T-helper 1 cell treated with Interleukin-12 subunit alpha and Interleukin-12 subunit beta and Interleukin-4 antibody, amounts not matched to agents 30 μg/mL and 1 μg/mL, for 36 hours (primary cell): Measurements from ENCODE around the gene RBFOX2.
"Not testable (repeated sequence)": the region's sequence is repeated elsewhere in the genome, so short reads cannot be mapped to it uniquely, and the experiment has no call there.

ENCODE experiments used
- H3K27ac Mint-ChIP-seq: one replicate; pipeline ENCODE4 v1.8.0; 2021; ENCODE audit warnings: mild to moderate bottlenecking, mixed read lengths
- H3K27me3 Mint-ChIP-seq: one replicate; pipeline ENCODE4 v1.8.0; 2021; ENCODE audit warnings: low read depth, mixed read lengths
- H3K36me3 Mint-ChIP-seq: one replicate; pipeline ENCODE4 v1.8.0; 2021; ENCODE audit warnings: low read depth, mixed read lengths
- H3K4me1 Mint-ChIP-seq: one replicate; pipeline ENCODE4 v1.8.0; 2021; ENCODE audit warnings: low read depth, mixed read lengths
- H3K4me3 Mint-ChIP-seq: one replicate; pipeline ENCODE4 v1.8.0; 2021; ENCODE audit warnings: mild to moderate bottlenecking, moderate library complexity, mixed read lengths
- H3K9me3 Mint-ChIP-seq: one replicate; pipeline ENCODE4 v1.8.0; 2021; ENCODE audit warnings: mixed read lengths

The RBFOX2 gene

DNA sequence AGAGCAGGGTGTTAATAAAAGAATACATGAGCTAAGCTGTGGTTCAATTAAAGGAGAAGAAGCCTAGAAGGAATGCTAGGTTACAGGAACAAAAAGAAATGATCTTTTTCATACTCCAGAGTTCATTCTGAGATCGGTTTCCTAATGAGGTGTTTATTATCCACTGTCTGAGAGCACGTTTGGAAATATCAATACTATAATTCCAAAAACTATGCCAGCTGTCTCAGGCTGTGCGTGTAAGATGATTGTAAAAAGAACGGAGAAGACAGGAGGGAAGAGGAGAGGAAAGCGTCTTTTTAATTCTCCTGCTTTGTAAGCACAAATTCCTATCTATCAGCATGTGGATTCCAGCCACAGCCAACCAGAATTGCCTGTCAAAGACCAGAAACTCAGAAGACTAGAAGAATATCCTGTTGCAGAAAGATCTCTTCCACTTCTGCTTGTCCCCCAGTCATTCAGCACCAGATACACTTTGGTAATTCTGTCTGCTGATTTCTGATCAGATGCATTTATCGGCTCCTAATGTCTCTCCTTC is 285.2 kb downstream of the RBFOX2 start:
- no peaks in the 10 kb centered on the region for H3K4me1 Mint-ChIP-seq
- H3K36me3 Mint-ChIP-seq, result no peaks in the 10 kb centered on the region
- H3K27me3 Mint-ChIP-seq, result peaks cover 4% of the 10 kb centered on the region
- no peaks in the 10 kb centered on the region for H3K9me3 Mint-ChIP-seq
- no peak overlapping the region for H3K4me3 Mint-ChIP-seq
- no peak overlapping the region for H3K27ac Mint-ChIP-seq

GRCh38 chr22:35742342-35743100 is 286.1 kb downstream of the RBFOX2 start:
- Mint-ChIP-seq H3K4me3 (no peak overlapping the region), H3K36me3 (no peaks in the 10 kb centered on the region), H3K27ac (no peak overlapping the region), H3K4me1 (no peaks in the 10 kb centered on the region), H3K27me3 (peaks cover 4% of the 10 kb centered on the region), H3K9me3 (no peaks in the 10 kb centered on the region)

DNA sequence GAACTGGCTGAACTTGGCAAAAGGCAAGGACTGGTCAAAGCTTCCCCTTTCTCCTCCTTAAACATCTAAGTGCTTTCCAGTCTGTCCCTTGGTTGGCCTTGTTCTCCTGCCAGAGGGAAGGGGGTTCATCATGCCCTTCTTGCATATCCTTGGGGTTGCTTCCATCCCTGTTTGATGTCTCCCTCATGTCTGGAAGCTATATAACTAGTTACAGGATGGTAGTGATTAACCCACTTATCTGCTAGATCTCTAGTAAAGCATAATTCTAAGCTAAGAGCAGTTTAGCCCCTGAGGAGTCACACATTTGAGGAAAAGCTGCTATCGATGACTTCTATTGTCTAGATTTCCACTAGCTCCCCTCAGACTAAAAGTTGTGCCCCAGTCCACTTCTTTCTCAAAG is 288.0 kb downstream of the RBFOX2 start:
- Mint-ChIP-seq H3K4me1 (no peaks in the 10 kb centered on the region), H3K27me3 (peaks cover 4% of the 10 kb centered on the region), H3K4me3 (no peak overlapping the region)

GRCh38 chr22:35739931-35740380 is 288.7 kb downstream of the RBFOX2 start:
- Mint-ChIP-seq H3K4me3 (no peak overlapping the region), H3K27ac (no peak overlapping the region), H3K36me3 (no peaks in the 10 kb centered on the region), H3K9me3 (no peaks in the 10 kb centered on the region), H3K4me1 (no peaks in the 10 kb centered on the region), H3K27me3 (peaks cover 4% of the 10 kb centered on the region)

More for the DNA sequence above, 288.0 kb downstream of the RBFOX2 start:
- Mint-ChIP-seq H3K36me3 (no peaks in the 10 kb centered on the region), H3K9me3 (no peaks in the 10 kb centered on the region), H3K27ac (no peak overlapping the region)

GRCh38 chr22:35739076-35739930 is 289.3 kb downstream of the RBFOX2 start:
- H3K27ac Mint-ChIP-seq, result no peak overlapping the region
- no peak overlapping the region for H3K4me3 Mint-ChIP-seq
- peaks cover 4% of the 10 kb centered on the region for H3K27me3 Mint-ChIP-seq
- no peaks in the 10 kb centered on the region for H3K4me1 Mint-ChIP-seq
- H3K36me3 Mint-ChIP-seq, result no peaks in the 10 kb centered on the region
- no peaks in the 10 kb centered on the region for H3K9me3 Mint-ChIP-seq

DNA sequence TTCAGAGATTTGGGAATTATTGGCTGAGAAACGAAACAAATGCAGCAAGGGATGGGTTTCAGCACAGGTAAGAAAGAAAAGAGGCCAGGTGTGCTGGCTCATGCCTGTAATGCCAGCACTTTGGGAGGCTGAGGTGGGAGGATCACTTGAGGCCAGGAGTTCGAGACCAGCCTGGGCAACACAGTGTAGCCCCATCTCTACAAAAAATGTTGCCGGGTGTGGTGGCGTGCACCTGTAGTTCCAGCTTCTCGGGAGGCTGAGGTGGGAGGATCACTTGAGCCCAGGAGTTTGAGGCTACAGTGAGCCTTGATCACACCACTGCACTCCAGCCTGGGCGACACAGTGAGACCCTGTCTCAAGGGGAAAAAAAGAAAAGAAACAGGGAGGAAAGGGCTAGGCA is 290.7 kb downstream of the RBFOX2 start:
- not testable (repeated sequence) for H3K4me3 Mint-ChIP-seq, H3K4me1 Mint-ChIP-seq, H3K9me3 Mint-ChIP-seq, H3K27ac Mint-ChIP-seq, H3K27me3 Mint-ChIP-seq, H3K36me3 Mint-ChIP-seq

DNA sequence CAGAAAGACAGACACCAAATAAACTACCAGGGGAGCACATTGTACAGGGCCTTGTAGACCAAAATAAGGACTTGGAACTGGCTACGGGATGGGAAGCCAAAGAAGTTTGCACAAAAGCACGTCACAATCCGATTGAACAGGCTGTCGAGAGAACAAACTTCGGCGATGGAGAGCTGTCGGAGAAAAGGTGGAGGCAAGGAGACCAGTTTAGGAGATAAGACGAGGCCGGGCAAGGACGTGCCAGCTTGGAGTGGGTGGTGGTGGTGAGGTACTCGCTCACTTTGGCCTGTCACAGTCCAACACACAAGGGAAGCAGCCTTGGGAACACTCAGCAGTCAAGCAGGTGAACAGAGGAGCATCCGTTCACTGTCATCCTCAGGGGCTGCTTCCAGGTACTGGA is 291.9 kb downstream of the RBFOX2 start:
- Mint-ChIP-seq H3K36me3 (no peaks in the 10 kb centered on the region), H3K27me3 (no peaks in the 10 kb centered on the region), H3K27ac (no peak overlapping the region)

GRCh38 chr22:35736166-35736565 is 292.5 kb downstream of the RBFOX2 start:
- H3K4me3 Mint-ChIP-seq, result no peak overlapping the region
- no peaks in the 10 kb centered on the region for H3K9me3 Mint-ChIP-seq
- no peaks in the 10 kb centered on the region for H3K4me1 Mint-ChIP-seq
- H3K27ac Mint-ChIP-seq, result no peak overlapping the region
- H3K27me3 Mint-ChIP-seq, result peaks cover 2% of the 10 kb centered on the region
- no peaks in the 10 kb centered on the region for H3K36me3 Mint-ChIP-seq

More for the DNA sequence above, 291.9 kb downstream of the RBFOX2 start:
- Mint-ChIP-seq H3K9me3 (no peaks in the 10 kb centered on the region), H3K4me3 (no peak overlapping the region), H3K4me1 (no peaks in the 10 kb centered on the region)

DNA sequence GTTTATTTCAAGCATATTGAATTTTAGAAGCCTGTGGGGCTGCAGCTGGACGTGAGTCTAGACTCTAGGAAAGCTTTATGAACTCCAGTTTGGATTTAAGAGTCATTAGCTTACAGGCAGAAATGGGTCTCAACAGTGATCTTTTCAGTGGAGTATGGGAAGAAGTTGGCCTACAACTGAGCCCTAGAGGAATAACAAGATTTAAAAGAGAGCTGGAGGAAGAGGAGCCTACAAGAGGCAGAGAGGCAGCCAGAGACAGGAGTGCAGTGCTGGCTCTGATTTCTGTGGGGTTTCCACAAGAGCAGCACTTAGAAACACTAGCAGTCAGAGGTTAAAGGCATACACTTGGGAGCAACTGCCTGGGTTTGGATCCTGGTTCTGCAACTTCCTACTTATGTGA is 293.1 kb downstream of the RBFOX2 start:
- H3K27me3 Mint-ChIP-seq, result peaks cover 4% of the 10 kb centered on the region
- H3K36me3 Mint-ChIP-seq, result no peaks in the 10 kb centered on the region
- no peaks in the 10 kb centered on the region for H3K4me1 Mint-ChIP-seq
- H3K4me3 Mint-ChIP-seq, result no peak overlapping the region
- H3K27ac Mint-ChIP-seq, result no peak overlapping the region
- no peaks in the 10 kb centered on the region for H3K9me3 Mint-ChIP-seq

DNA sequence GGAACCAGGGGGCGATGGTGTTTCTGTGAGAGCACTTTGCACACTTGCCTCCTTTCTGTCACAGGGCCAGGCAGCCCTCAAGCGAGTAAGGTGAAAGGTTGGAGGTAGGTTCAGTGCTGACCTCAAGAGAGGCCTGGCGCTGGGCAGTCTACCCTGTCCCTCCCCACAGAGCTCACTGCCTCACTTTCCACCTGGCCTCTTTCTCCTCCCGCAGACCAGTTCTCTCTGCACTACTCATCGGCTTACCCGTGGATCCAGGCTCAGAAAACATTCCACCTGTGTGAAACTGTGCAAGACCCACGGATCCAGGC is 294.2 kb downstream of the RBFOX2 start:
- Mint-ChIP-seq H3K4me1 (no peaks in the 10 kb centered on the region), H3K9me3 (no peaks in the 10 kb centered on the region), H3K27ac (no peak overlapping the region), H3K4me3 (no peak overlapping the region), H3K36me3 (no peaks in the 10 kb centered on the region), H3K27me3 (peaks cover 7% of the 10 kb centered on the region)

DNA sequence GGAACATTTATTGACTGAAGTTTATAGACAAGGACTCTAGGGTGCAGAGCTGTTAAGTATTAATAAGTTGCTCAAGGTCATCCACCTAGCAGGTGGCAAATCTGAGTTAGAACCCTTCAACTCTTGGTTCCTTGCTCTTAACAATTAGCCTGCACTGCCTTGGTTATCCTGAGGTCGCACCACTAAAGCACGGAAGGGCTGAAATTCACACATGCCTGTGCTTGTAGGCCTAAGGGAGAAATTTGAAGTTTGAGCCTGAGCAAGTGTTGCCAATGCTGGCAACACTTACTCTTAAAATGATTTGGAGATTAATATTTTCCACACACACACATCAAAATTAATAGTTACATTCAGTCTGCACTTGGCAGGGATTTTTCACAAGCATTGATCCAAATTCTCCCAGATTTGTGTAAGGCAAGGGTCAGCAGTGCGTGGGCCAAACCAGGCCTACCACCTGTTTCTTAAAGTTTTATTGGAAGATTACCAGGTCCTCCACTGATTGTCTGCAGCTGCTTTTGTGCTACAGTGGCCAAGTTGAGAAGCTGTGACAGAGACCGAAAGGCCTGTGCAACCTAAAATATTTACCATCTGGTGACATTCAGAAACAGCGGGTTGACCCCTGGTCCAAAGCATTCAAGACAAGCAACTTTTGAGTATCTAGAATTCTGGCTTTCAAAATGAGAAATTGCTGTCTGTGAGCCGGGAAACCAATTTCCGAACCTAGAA is 294.7 kb downstream of the RBFOX2 start:
- Mint-ChIP-seq H3K9me3 (no peaks in the 10 kb centered on the region), H3K36me3 (no peaks in the 10 kb centered on the region), H3K4me1 (no peaks in the 10 kb centered on the region), H3K27ac (no peak overlapping the region), H3K4me3 (no peak overlapping the region), H3K27me3 (peaks cover 7% of the 10 kb centered on the region)

DNA sequence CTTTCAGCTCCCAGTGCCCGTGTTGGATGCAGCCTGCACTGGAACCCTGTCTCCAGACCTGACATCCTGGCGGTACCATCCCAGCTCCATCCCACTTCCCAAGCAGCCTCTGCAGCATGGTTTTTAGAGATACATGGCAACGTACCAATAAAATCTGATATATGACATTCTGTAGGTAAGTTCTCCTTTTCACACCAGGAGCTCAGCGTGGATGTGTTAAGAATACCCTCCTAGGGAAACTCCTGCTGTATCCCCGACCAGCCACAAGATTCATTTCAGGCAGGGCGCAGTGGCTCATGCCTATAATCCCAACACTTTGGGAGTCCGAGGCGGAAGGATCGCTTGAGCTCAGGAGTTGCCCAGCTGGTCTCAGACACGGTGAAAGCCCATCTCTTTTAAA is 295.6 kb downstream of the RBFOX2 start:
- no peaks in the 10 kb centered on the region for H3K4me1 Mint-ChIP-seq
- no peak overlapping the region for H3K4me3 Mint-ChIP-seq
- peaks cover 7% of the 10 kb centered on the region for H3K27me3 Mint-ChIP-seq
- H3K9me3 Mint-ChIP-seq, result no peaks in the 10 kb centered on the region
- H3K36me3 Mint-ChIP-seq, result no peaks in the 10 kb centered on the region
- no peak overlapping the region for H3K27ac Mint-ChIP-seq

- H3K27me3 Mint-ChIP-seq, result peaks cover 7% of the 10 kb centered on the region
- H3K4me3 Mint-ChIP-seq, result no peak overlapping the region
- no peaks in the 10 kb centered on the region for H3K9me3 Mint-ChIP-seq
- H3K4me1 Mint-ChIP-seq, result no peaks in the 10 kb centered on the region
- H3K27ac Mint-ChIP-seq, result no peak overlapping the region
- H3K36me3 Mint-ChIP-seq, result no peaks in the 10 kb centered on the region
Measured at GRCh38 chr22:35732116-35732515, 296.5 kb downstream of the RBFOX2 start.

DNA sequence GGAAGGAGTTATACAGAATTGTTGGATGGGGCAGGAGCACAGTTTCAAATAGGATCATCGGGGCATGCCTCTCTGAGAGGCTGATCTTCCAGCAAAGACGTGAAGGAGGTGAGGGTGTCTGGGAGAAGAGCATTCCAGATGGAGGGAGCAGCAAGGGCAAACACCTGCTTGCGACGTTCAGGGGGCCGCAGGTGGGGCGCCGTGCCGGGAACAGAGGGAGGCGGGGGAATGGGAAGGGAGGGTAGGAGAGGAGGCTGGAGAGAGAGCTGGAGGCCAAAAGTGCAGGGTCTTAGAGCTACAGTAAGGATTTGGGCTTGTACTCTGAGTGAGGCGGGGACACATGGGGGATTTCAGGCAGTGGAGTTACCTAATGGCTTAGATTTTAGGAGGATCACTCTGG is 297.3 kb downstream of the RBFOX2 start:
- H3K4me3 Mint-ChIP-seq, result no peak overlapping the region
- H3K9me3 Mint-ChIP-seq, result no peaks in the 10 kb centered on the region
- peaks cover 7% of the 10 kb centered on the region for H3K27me3 Mint-ChIP-seq
- no peaks in the 10 kb centered on the region for H3K36me3 Mint-ChIP-seq
- H3K4me1 Mint-ChIP-seq, result no peaks in the 10 kb centered on the region
- no peak overlapping the region for H3K27ac Mint-ChIP-seq
